D721Med (cell line): ENCODE results near the gene ADARB2.

ENCODE experiments used
- DNase-seq: peaks from one replicate; pipeline ENCODE4 v3.0.0; 2011; ENCODE audit warnings: low spot score; ENCODE audit not compliant: insufficient read length
- FAIRE-seq: peaks from 2 replicates; lab custom pipeline; 2011; peaks lifted over from hg19 to GRCh38; lab: Jason Lieb, UNC
- TF ChIP-seq, protein P1 (sequence below): IDR thresholded peaks from 2 replicates; pipeline ENCODE4 v1.5.1; 2012; ENCODE audit warnings: mild to moderate bottlenecking, control low read depth; ENCODE audit not compliant: insufficient read depth; ENCODE audit errors: missing control alignments

Gene ADARB2

DNA sequence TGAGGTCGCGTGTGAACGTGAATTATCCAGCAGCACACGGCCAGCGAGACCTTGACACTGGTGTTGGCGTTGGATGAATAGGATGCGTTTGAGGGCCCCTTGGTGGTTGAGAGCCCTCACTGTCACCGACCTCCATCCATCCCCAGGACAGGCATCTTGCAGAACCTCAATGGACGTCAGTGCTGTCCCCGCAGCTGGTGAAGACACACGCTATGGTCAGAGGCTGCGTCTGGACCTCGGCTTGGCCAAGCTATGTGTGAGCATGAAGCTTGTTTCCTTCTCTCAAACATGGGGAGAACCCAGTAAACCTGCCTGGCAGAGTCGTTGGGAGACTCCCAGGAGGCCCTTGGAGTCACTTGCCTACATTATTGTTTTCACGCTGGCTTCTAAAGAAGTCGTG, 229.2 kb downstream of the ADARB2 start:
- TF ChIP-seq, protein P1, sequence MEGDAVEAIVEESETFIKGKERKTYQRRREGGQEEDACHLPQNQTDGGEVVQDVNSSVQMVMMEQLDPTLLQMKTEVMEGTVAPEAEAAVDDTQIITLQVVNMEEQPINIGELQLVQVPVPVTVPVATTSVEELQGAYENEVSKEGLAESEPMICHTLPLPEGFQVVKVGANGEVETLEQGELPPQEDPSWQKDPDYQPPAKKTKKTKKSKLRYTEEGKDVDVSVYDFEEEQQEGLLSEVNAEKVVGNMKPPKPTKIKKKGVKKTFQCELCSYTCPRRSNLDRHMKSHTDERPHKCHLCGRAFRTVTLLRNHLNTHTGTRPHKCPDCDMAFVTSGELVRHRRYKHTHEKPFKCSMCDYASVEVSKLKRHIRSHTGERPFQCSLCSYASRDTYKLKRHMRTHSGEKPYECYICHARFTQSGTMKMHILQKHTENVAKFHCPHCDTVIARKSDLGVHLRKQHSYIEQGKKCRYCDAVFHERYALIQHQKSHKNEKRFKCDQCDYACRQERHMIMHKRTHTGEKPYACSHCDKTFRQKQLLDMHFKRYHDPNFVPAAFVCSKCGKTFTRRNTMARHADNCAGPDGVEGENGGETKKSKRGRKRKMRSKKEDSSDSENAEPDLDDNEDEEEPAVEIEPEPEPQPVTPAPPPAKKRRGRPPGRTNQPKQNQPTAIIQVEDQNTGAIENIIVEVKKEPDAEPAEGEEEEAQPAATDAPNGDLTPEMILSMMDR, result no peak
- no peak for DNase-seq
- no peak for FAIRE-seq

- DNase-seq, result no peak
- no peak for FAIRE-seq
- TF ChIP-seq, protein P1, result no peak
Observed at GRCh38 chr10:1507436-1507835, 229.9 kb downstream of the ADARB2 start.

GRCh38 chr10:1504940-1505339, 232.4 kb downstream of the ADARB2 start:
- FAIRE-seq (no peak), DNase-seq (no peak)
- TF ChIP-seq, protein P1, result no peak

DNA sequence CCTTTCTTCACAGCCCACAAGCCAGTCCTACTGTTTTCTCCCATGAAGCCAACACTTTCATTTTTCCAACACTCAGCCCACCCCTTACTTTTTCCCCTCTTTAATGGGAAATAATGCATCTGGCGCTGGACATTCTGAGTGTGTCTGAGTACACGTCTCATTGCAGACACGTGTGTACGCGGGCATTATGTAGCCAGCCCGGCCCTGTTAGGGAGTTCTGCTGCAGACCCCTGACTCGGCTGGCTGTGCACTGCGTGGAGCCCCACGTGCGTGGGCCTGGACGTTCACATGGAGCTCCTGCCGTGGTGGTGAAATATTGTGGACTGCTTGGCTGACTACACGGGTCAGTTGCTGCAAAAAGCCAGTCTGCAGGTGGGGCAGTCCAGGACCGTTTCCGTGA, 233.0 kb downstream of the ADARB2 start:
- TF ChIP-seq, protein P1, result no peak
- FAIRE-seq, result no peak
- DNase-seq, result no peak

DNA sequence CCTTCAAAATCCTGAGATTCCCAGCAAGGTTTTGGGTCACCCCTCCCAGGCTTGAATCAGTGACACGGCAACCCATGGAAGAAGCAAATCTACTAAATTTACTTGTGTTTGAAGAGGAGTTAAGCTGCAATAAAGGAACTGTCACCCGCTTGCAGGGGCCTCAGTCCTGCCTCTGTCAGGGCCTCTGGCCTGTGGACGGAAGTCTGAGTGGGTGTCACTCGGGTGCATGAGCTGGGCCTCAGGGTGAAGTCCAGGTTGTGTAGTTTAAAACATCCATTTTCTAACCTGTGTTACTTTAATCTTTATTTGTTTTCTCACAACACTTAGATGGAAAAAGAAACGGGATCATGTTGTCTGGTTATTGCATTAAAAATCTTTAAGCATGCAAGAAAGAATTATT, 234.9 kb downstream of the ADARB2 start:
- FAIRE-seq (no peak), DNase-seq (no peak)
- TF ChIP-seq, protein P1, result no peak

DNA sequence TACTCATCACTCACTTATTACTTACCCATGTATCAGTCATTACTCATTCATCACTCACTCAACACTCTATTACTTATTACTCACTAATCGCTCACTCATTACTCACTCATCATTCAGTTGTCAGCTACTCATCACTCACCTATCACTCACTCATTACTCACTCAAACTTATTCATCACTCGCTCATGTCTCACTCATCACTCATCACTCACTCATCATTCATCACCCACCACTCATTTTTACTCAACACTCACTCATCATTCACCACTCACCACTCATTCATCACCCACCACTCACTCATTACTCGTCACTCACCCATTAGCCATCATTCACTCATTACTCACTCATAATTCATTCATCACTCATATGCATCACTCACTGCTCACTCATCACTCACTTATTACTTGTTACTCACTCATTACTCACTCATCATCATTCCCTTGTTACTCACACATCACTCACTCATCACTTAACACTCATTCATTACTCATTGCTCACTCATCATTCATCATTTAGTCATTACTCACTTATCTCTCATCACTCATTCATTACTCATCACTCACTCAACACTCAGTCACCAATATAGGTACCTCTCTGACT, 237.9 kb downstream of the ADARB2 start:
- DNase-seq, result no peak
- TF ChIP-seq, protein P1, result no peak
- FAIRE-seq, result no peak

DNA sequence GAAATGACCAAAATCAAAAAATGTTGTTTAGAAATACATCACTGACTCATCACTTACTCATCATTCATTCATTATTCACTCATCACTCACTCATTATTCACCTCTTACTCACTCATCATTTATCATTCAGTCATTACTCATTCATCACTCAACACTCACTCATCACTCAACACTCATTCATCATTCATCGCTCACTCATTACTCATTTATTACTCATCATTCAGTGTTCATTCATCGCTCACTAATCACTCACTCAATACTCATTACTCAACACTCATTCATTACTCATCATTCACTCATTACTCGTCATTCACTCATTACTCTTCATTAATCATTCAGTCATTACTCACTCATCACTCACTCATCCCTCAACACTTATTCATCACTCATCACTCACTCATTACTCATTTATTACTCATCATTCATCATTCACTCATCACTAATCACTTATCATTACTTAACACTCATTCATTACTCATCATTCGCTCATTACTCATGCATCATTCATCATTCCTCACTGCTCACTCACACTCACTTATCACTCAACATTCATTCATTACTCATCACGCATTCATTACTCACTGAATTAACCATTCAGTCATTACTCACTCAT, 238.5 kb downstream of the ADARB2 start:
- no peak for DNase-seq
- no peak for FAIRE-seq
- TF ChIP-seq, protein P1, result no peak
